ENCODE measurements around the gene AUNIP.

- TF ChIP-seq CTCF (IDR thresholded peaks at IDR 0.05; ENCODE audit: low read depth, low read length): no peak
- no peak for TF ChIP-seq MYC (IDR thresholded peaks at IDR 0.05; ENCODE audit: low read depth, low read length)
Measured at GRCh38 chr1:25879675-25880074, 20.4 kb upstream of the AUNIP start.
